Right lobe of liver (tissue), 6 donors: ENCODE measurements around the gene FOXJ3. TPM values are rescaled to one million over a fixed set of nuclear protein-coding genes. Genes with fewer than 3 reads are reported as not detected.

Experiments used
- ATAC-seq, 4 donors: fragments of 200-7000 bp; cut with Tn5 transposase; one replicate each; pipeline ENCODE4 v1.9.1; 2020; ENCODE audit warnings: mild to moderate bottlenecking in 4 of 4, moderate library complexity in 4 of 4
- DNase-seq, 3 donors: peaks; one replicate each; pipeline ENCODE4 v3.0.0-alpha.2; 2020
- H3K27ac ChIP-seq, 3 donors: fragments of 200-600 bp; one replicate each; pipeline ENCODE4 v1.8.0; 2022
- H3K27me3 ChIP-seq, 2 donors: fragments of 200-600 bp; one replicate each; pipeline ENCODE4 v1.8.0; 2022
- H3K36me3 ChIP-seq, 4 donors: fragments of 200-600 bp; sonication (generic) in 1 of 4; one replicate each; pipeline versions ENCODE4 v1.5.1 to v1.8.0; 2017 to 2022; ENCODE audit warnings: control low read depth in 1 of 4
- H3K4me1 ChIP-seq, 4 donors: fragments of 200-600 bp; sonication (generic) in 1 of 4; one replicate each; pipeline versions ENCODE4 v1.5.1 to v1.8.0; 2017 to 2022; ENCODE audit warnings: control low read depth in 1 of 4
- H3K4me3 ChIP-seq, 3 donors: fragments of 200-600 bp; one replicate each; pipeline ENCODE4 v1.8.0; 2022
- H3K9me3 ChIP-seq, 4 donors: fragments of 200-600 bp; sonication (generic) in 1 of 4; one replicate each; pipeline versions ENCODE4 v1.5.1 to v1.8.0; 2017 to 2022; ENCODE audit warnings: control low read depth in 1 of 4
- CTCF ChIP-seq, 4 donors: fragments of 200-600 bp in 3 of 4; fragments of 450-650 bp in 1 of 4; IDR thresholded peaks; one replicate each; pipeline versions ENCODE4 v1.5.1 to v1.8.0; 2016 to 2022; ENCODE audit warnings: antibody characterized with exemption in 4 of 4, mild to moderate bottlenecking in 2 of 4
- POLR2A ChIP-seq: fragments of 450-650 bp; IDR thresholded peaks from one replicate; pipeline ENCODE4 v1.6.1; 2017; ENCODE audit warnings: antibody characterized with exemption, mild to moderate bottlenecking
- WGBS: methylation state at CpG from one replicate; pipeline ENCODE4 v1.1.6; 2018; ENCODE audit warnings: low coverage, low lambda C conversion rate; ENCODE audit not compliant: insufficient coverage; ENCODE audit errors: missing lambda C conversion rate; 5-methylcytosine and 5-hydroxymethylcytosine counted together
- intact Hi-C, 2 donors: fragments of 100-400 bp; cut with DNase I; formaldehyde crosslinking; loops; one replicate each; pipeline versions ENCODE4 v1.11.2 to v1.14.1; 2022
- total RNA-seq, 6 experiments: library from RNA; depleted of rRNA in 2 of 6; stranded (reverse); fragments of >200 nt in 2 of 6; fragmentation: NEBNext Ultra II Directional in 3 of 6; extraction: Animal tissue kit (Norgen Biotek cat#: 25700) in 3 of 6; gene quantifications; one replicate each; pipeline versions ENCODE4 v1.1.0 to v1.2.4, GENCODE V29; 2016 to 2023
- donor health status: DM: no; HTN: yes; CAD: no.
- donor health status: DM: no; HTN: no; CAD: no.
- donor health status: DM: no; HTN: no; CAD: no.
- donor health status: DM: no; HTN: yes; CAD: no.
- donor health status: DM: no; HTN: yes; CAD: no.

The FOXJ3 gene
- total RNA-seq, 6 experiments from 2014 or later, result 12.1 to 18.4 (median 14.5) TPM

- no peak overlapping the region for H3K4me3 ChIP-seq
- no peaks in the 10 kb centered on the region for H3K27me3 ChIP-seq
- 82% methylated on average over 1 of the region's 1 CpG for WGBS
- TF ChIP-seq CTCF (IDR thresholded peaks at IDR 0.05) (no peak), POLR2A (no peak)
- ATAC-seq (no peak), DNase-seq (no peak)
- H3K4me1 ChIP-seq, result peaks cover 0 to 15% (median 3%) of the 10 kb centered on the region in 4 donors
- no peaks in the 10 kb centered on the region for H3K36me3 ChIP-seq
- intact Hi-C loops, result loop anchor here in 1 of 2 donors (10.0 kb wide), 1 partner anchor 607 kb away; no protein-coding TSS in a partner anchor
- no peak overlapping the region for H3K27ac ChIP-seq
- H3K9me3 ChIP-seq, result no peaks in the 10 kb centered on the region
Measured at GRCh38 chr1:42148166-42148565, 186.9 kb downstream of the FOXJ3 start.

- intact Hi-C loops, result loop anchor here in 1 of 2 donors (10.0 kb wide), 1 partner anchor 608 kb away; no protein-coding TSS in a partner anchor
- ATAC-seq (peak; percentile 95 to 98 (median 97)), DNase-seq (peak; percentile 77 to 92 (median 86))
- peaks cover 0 to 3% (median 0%) of the 10 kb centered on the region in 4 donors for H3K4me1 ChIP-seq
- no peaks in the 10 kb centered on the region for H3K36me3 ChIP-seq
- 4% methylated on average over 8 of the region's 19 CpGs for WGBS
- peak; percentile 82 to 98 (median 85) for TF ChIP-seq CTCF (IDR thresholded peaks at IDR 0.05)
- no peak for TF ChIP-seq POLR2A
- no peaks in the 10 kb centered on the region for H3K27me3 ChIP-seq
- no peak overlapping the region for H3K4me3 ChIP-seq
- no peaks in the 10 kb centered on the region for H3K9me3 ChIP-seq
- H3K27ac ChIP-seq, result no peak overlapping the region
Measured at GRCh38 chr1:42146626-42147320, 188.3 kb downstream of the FOXJ3 start.

- no peaks in the 10 kb centered on the region for H3K27me3 ChIP-seq
- no peaks in the 10 kb centered on the region for H3K9me3 ChIP-seq
- H3K36me3 ChIP-seq, result no peaks in the 10 kb centered on the region
- ATAC-seq, result no peak
- TF ChIP-seq CTCF (IDR thresholded peaks at IDR 0.05) (no peak), POLR2A (no peak)
- WGBS, result 72% methylated on average over 10 of the region's 41 CpGs
- no peaks in the 10 kb centered on the region for H3K4me1 ChIP-seq
- H3K4me3 ChIP-seq, result no peak overlapping the region
- no peak overlapping the region for H3K27ac ChIP-seq
- intact Hi-C loops, result loop anchor here in 1 of 2 donors (10.0 kb wide), 1 partner anchor 609 kb away; no protein-coding TSS in a partner anchor
- DNase-seq, result no peak
Measured at GRCh38 chr1:42145764-42146625, 189.0 kb downstream of the FOXJ3 start.

- WGBS, result no CpG with 5 or more reads among the region's 8 CpGs
- ATAC-seq (no peak), DNase-seq (no peak)
- no peak for TF ChIP-seq POLR2A
- TF ChIP-seq CTCF (IDR thresholded peaks at IDR 0.05), result no peak
- no peaks in the 10 kb centered on the region for H3K36me3 ChIP-seq
- H3K4me3 ChIP-seq, result no peak overlapping the region
- intact Hi-C loops, result loop anchor here in 1 of 2 donors (10.0 kb wide), 1 partner anchor 609 kb away; no protein-coding TSS in a partner anchor
- no peaks in the 10 kb centered on the region for H3K27me3 ChIP-seq
- H3K9me3 ChIP-seq, result no peaks in the 10 kb centered on the region
- H3K4me1 ChIP-seq, result no peaks in the 10 kb centered on the region
- no peak overlapping the region for H3K27ac ChIP-seq
Measured at GRCh38 chr1:42145389-42145716, 189.7 kb downstream of the FOXJ3 start.
